HG02885 (cell line): ENCODE data around the gene PEX6.

Experiments
- ATAC-seq: cut with Tn5 transposase; IDR thresholded peaks from one replicate; pipeline ENCODE4 v1.9.1; 2021; ENCODE audit warnings: mild to moderate bottlenecking; ENCODE audit not compliant: unreplicated experiment, poor library complexity

Gene PEX6

DNA sequence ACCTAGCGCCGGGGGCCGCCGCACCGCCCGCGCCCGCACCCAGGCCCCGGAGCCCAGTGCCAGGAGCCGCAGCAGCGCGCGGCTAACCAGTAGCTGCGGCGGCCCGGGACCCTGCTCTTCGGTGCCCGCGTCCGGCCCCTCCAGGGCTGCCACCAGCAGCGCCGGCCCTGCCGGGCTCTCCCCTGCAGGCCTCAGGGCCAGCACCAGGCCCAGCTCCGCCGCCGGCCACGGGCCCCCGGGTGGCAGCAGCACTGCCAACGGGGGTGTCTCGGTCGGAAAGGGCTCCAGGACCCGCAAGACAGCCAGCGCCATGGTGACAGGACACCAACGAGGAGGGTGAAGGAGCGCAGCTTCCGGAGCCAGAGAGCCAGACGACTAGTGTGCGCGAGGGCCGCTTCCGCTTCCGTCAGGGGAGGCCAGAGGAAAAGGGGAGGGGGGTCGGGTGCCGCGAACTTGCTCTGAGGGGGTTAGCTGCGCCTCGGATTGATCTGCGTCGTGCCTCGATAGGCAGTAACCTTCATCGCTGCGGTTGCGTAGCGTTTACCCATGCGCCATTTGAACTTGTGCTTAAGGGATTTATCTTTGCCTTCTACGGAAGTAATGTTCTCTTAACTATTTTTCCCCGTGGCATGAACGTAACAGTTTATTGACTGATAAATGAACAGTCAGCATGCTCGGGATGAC, at the start of gene PEX6:
PEX6 (minus strand) TSS at position 343 of the 684 bp plus-strand sequence; CDS start at position 312, 31 bp downstream.
- ATAC-seq = peak; percentile 89

GRCh38 chr6:43026365-43026764, 47.4 kb upstream of the PEX6 start:
- no peak for ATAC-seq

DNA sequence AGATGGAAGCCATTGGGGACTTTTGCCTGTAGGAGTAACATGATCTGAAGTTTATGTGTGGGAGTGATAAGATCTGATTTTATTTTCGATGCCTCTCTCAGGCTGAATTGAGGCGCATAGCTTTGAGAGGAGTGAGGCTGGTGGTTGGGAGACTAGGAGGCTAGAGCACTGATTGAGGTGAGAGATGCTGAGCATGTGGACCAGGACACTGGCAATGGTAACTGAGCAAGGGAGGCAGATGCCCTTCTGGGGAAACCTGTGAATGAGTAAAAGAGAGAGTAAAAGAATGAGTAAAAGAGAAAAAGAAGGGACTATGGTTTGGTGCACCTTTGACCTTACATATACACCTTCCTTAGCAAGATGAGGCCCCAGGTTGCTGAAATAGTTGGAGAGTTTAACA, 45.5 kb upstream of the PEX6 start:
- ATAC-seq = no peak

GRCh38 chr6:43021270-43022047, 42.5 kb upstream of the PEX6 start, which contains the start of gene RRP36:
TSS of gene RRP36 (plus strand) at chr6:43021623. CDS start at chr6:43021655, 32 bp downstream.
- peak; percentile 84 for ATAC-seq

GRCh38 chr6:43020847-43021246, 41.9 kb upstream of the PEX6 start:
- no peak for ATAC-seq

GRCh38 chr6:43020052-43020705, 41.2 kb upstream of the PEX6 start:
- no peak for ATAC-seq

DNA sequence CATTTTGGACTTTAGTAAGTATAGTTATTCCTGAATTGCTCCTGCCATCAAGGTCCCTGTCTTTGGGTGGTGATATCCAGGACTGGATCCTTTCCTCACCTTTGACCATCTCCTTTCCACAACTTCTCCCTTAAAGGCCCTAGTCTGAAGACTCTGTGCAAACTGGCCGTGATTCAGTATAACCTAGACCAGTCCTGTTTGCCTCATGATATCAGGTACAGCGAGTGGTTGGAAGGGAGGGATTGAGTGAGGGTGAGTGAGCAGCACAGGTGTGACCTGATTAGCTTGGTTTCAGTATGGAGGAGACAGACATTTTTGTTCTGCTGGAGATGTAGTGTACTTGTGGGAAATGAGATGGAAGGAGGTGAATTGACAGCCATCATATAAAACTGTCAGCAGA, 40.2 kb upstream of the PEX6 start:
- no peak for ATAC-seq

DNA sequence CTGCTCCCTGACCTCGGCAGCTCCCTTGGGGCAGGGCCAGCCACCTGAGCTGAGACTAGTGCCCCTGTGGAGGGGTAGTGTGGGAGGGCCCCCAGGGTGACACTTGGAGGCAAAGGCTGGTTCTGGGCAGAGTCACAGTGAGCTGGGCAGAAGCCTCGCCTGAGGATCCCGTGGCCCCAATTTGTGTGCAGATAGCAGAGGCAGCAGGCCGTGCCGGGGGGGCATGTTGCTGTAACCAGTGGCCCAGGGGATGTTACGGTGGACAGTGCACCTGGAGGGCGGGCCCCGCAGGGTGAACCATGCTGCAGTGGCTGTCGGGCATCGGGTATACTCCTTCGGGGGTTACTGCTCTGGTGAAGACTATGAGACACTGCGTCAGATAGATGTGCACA, 38.0 kb upstream of the PEX6 start:
- ATAC-seq = no peak

DNA sequence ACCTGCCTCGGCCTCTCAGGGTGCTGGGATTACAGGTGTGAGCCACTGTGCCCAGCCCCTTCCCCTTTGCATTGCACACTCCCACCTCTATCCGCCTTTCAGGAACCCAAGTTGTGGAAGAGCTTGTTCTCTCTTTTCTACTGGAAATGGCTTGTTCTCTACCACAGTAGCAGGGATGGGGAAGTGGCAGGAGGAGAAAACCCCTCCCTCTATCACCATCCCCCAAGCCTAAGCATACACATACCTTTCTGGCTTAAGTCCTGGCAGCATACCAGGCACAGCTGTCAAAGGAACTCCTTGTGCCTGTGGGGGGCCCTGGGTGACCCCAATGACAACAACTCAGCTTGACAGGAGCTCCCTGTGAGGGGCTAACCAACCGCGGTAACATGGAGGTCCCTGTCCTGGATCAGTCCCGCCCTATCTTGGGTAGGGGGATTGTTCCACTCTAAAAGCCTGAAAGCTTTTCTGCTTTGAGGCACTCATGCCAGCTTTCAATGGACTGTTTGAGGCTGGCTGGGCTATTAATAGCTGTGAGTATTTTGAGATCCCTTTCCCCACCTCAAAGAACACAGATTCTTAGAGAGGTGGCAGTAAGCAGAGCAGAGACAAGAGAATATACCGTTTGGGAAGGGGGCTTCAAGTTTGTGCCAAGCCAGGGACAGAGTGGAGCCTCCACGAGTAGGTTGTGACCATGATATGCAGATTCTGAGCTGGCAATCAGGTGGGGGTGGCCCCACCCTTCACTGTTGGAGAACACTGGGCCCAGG, 37.4 kb upstream of the PEX6 start:
- no peak for ATAC-seq

DNA sequence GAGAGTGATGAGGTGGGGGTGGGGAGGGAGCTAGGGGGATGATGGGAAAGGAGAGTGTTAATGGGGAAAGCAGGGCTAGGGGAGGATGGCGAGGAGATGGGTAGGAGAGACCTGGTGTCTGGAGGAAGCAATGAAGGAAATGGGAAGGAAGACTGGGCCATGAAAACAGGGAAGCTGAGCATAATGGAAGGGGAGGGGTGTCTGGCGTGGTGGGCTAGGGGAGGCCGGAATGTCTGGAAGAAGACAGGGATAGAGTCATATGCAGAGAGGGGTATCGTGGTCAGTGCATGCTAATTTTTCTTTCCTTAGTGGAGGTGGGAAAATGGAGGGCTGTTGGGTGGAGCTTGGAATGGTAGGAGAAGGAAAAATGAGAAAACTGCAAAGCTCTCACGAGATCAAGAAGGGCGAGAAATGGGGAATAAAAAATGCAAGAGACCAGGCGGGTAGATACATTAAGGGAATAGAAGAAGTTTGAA, 35.5 kb upstream of the PEX6 start:
- no peak for ATAC-seq

GRCh38 chr6:43013843-43014433, 35.0 kb upstream of the PEX6 start, which contains the start of the genes KLHDC3 and MEA1:
TSS of gene KLHDC3 (plus strand) at chr6:43014249. CDS start at chr6:43017193, 2,944 bp downstream.
TSS of gene MEA1 (minus strand) at chr6:43013946. CDS start at chr6:43013813, 133 bp downstream.
- ATAC-seq = peak; percentile 95

- no peak for ATAC-seq
Measured at GRCh38 chr6:43013097-43013842, 34.3 kb upstream of the PEX6 start.

- ATAC-seq = no peak
Measured at GRCh38 chr6:43012364-43012763, 33.4 kb upstream of the PEX6 start.

DNA sequence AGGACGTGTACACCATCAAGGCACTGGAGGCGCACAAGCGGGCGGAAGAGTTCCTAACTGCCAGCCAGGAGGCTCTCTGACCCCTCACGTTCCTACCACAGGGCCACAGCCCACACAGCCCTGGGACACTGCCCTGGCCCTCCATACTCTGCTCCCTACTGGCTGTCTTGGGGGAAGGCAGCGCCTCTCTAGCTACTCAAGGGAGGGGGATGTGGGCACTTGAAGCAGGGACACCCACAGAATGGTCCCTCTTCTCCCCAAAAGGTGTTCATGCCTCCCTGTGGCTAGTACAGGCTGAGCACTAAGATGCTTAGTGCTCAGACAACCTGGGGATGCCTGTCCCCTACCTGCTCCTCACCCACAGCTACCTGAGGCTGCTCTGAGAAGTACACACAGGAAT, 32.2 kb upstream of the PEX6 start:
- no peak for ATAC-seq

DNA sequence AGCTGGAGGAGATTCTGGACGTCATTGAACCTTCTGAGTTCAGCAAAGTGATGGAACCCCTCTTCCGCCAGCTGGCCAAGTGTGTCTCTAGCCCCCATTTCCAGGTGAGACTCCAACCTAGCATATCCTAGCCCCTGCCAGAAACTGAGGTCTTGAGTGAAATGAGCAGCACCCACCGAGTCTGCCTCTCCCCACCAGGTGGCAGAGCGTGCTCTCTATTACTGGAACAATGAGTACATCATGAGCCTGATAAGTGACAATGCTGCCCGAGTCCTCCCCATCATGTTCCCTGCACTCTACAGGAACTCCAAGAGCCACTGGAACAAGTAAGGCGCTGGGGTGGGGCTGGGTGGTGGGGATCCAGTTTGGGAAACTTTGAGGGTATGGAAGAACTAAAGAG, 30.1 kb upstream of the PEX6 start:
- no peak for ATAC-seq

GRCh38 chr6:43007126-43007525, 28.1 kb upstream of the PEX6 start:
- no peak for ATAC-seq

DNA sequence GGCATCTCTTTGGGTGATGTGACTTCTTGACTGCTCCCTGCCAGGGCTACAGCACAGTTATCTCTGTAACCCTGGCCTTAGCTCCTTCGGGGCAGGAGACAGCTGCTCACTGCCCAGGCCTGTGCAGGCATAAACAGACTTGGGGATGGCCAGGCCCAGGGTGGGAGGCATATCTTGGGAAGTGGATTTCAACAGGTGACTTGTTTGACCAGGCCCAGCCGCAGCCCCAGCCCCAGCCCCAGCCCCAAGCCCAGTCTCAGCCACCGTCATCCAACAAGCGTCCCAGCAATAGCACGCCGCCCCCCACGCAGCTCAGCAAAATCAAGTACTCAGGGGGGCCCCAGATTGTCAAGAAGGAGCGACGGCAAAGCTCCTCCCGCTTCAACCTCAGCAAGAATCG, 27.3 kb upstream of the PEX6 start:
- no peak for ATAC-seq

DNA sequence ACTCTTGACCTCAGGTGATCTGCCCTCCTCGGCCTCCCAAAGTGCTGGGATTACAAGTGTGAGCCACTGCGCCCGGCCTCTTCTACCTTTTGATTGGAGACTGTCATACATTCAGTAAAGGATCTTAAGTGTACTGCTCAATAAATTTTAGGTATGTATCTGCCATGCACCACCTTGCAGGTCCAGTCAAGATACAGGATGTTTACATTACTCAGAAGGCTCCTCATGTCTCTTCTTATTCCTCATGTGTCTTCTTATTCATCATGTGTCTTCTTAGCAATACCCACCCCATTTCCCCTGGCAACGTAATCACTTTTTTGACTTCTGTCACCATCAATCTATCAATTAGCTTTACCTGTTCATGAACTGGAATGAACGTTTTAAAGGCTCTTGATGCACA, 26.9 kb upstream of the PEX6 start:
- ATAC-seq = no peak

- no peak for ATAC-seq
Measured at GRCh38 chr6:43001843-43002242, 22.9 kb upstream of the PEX6 start.
